Suppressor macrophage (primary cell): ENCODE results near the gene THSD4.
"Not testable (repeated sequence)": the region's sequence is repeated elsewhere in the genome, so short reads cannot be mapped to it uniquely, and the experiment has no call there.

Experiments used
- DNase-seq, 4 experiments: peaks; one replicate each; pipeline ENCODE4 v3.0.0-alpha.2; 2020 to 2022

Gene THSD4

DNA sequence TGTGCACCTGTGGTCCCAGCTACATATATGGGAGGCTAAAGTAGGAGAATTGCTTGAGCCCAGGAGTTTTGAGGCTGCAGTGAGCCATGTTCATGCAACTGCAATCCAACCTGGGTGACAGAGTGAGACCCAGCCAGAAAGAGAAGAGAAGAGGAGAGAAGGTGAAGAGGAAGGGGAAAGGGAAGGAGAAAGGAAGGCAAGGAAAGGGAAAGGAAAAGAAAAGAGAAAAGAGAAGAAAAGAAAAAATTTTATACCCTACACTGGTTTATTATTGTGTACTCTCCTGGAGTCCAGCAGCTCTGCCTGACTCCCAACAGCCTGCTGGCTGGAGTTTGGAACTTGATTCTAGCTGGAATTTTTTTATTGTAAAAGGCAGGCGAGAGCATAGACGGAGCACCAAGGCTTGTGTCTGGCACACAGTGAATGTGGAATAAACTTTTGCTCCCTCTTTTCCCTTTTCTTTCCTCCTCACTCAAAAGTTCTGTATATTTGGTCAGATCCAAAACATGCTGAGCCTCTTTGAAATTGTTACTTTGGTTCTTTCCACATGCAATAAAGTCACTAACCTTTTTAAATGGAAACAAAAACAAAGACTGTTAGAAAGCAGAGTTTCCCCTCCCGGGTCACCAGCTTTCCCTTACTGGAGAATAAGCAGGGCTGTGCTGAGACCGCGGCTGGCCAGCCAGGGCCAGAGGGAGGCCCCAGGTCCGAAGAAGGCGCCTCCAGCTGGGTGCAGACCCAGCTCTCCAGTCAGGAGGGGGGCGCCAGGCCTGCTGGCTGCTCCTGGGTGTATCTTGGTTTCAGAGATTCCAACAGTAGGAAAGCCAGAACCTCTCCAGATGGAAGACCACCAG lies 9.9 kb downstream of the THSD4 start:
- no peak for DNase-seq

DNA sequence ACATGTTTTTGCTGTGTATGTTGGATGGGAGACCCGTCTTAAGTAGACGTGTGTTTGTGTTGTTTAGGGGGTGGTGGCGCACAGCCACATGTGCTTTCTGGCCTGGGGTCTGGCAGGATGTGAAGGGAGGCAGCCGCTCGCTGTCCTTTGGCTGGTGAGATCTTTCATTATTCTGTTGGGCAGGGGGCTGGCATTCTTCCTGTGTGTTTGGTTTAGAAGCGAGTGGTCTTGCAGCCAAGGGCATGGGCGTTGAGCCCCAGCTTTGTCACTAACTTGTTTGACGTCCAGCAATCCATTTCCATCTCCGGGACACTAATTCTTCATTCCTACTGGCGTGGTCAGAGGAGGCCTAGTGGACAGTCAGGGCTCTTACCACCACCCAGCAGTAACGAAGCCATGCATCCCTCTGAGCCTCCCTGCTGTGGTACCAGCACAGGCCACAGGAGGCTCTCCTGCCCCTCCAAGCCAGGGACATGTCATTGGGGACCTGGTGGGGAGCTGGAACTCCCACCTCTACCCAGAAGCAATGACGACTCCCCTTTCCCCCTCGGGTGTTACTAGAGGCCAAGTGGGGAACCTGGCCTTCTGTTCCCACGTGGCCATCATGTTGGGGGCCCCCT lies 10.7 kb downstream of the THSD4 start:
- no peak for DNase-seq

DNA sequence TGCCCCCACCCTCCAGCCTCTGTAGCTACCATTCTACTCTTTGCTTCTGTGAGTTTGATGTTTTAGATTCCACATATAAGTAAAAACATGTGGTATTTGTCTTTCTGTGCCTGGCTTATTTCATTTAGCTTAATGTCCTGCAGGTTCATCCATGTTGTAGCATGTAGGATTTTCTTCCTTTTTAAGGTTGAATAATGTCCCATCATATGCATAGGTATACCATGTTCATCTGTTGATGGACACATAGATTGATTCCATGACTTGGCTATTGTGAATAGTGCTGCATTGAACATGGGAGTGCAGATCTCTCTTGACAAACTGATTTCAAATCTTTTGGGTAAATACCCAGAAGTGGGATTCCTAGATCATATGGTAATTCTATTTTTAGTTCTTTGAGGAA lies 11.8 kb downstream of the THSD4 start:
- DNase-seq = no peak

DNA sequence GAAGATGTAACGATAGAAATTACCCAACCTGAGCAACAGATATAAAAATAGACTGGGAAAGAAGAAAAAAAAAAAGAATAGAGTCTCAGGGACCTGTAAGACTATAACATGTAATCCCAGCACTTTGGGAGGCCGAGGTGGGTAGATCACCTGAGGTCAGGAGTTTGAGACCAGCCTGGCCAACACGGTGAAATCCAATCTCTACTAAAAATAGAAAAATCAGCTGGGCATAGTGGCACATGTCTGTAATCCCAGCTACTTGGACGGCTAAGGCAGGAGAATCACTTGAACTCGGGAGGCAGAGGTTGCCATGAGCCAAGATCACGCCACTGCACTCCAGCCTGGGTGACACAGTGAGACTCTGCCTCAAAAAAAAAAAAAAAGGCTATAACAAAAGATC lies 12.9 kb downstream of the THSD4 start:
- DNase-seq = not testable (repeated sequence)

DNA sequence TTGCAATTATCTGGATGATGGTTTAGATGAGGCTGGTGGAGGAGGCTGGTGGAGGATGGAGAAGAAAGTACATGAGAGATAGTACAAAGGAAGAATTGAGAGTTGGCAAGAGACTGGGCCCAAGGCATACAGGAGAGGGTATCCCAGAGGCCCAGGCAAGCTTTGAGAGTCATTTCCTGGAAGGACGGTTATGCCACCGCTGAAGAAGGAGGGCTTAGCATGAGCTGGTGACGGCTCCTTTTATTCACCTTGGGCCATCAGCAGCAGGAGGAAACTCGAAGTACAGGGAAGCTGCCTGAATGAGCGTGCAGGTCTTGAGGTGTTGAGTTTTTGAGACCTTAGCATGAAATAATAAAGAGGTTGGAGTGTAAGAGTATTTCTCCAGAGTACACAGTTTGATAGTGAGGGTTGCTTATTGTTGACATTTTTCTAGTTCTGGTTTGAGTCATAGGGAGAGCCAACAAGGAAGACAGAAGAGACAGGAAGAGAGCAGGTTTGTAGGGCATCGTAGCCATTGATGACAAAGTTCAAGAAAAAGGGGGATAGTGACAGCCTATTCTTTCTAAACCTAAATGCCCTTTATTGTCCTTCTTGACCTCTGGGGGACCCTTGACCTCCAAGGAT lies 13.8 kb downstream of the THSD4 start:
- no peak for DNase-seq

DNA sequence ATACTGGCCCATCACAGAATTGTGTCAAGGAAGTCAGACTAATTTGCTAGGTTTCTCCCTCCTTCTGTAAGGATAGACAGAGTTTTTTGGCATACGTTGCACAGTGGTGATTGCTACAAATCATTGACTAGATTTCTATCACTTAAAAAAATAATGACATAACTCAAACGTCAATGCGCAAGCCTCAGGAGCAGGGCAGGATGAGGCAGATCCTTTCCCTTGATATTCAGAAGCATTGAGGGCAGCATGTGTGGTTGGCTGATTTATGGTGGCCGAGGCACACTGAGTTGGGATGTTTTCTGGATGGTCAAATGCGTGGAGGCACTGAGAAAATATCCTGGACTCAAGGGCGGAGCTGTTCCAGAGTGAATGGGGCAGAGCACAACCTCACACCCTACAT lies 14.4 kb downstream of the THSD4 start:
- no peak for DNase-seq

DNA sequence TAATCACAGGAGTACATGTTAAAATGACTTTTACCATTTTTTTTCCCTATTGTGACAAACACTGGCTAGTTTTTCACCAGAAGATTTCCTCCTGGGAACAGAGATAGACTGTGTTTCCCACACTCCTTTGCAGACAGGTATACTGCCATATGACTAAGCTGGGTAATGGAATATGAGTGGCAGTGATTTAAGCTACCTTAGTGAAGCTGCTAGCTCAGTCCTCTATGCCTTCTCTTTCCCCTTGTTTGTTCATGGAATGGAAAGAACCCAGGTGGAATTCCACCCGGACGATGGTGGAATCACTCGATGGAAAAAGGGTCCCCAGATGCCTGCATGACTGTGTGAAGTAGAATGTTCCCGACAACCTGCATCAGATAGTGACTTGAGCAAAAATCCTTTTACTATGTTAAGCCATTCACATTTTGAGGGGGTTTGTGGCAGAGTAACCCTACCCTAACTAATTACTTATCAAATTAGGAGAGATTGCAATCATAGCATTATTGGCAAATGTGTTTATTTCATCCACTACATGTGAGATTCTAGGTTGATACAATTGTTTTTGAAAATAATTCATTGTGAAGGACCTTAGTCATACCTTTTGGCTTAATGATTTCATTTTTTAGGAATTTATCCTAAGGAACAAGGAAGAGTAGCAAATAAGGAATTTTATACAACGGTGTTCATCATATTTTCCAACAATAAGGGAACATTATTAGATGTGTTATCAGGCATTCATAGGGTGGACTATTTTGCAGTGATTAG lies 16.5 kb downstream of the THSD4 start:
- no peak for DNase-seq

DNA sequence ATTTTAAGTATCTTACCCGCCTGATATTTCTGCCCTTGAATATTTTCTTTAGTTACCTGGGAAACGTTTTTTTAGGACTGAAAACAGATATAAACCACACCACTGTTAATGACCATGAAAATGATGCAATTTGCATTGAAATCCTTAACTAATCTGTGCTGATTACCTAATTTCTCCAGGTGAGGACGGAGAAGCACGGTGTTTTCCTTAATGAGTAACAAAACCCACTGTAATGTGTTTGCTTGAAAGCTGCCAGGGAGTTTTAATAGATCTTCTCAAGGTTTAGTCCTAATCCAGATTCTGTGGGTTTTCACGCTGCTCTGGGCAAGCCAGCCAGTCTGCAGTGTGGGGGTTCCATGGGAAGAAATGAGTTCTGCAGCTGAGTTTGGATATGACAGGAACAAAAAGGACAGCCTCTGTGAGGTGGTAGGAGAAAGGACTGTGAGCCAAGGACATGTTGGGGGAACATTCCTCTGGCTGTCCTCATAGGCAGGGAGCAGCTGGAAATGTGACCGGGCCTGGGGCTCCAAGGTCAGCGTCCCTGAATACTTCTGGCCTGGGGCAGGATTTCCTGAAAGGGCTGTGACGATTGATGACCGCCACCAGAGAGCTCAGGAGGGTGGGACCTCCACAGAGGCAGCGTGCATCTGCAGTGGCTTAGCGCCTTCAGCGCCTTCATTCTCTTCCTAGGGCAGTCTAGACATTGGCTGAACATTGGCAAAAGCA lies 18.6 kb downstream of the THSD4 start:
- no peak for DNase-seq

DNA sequence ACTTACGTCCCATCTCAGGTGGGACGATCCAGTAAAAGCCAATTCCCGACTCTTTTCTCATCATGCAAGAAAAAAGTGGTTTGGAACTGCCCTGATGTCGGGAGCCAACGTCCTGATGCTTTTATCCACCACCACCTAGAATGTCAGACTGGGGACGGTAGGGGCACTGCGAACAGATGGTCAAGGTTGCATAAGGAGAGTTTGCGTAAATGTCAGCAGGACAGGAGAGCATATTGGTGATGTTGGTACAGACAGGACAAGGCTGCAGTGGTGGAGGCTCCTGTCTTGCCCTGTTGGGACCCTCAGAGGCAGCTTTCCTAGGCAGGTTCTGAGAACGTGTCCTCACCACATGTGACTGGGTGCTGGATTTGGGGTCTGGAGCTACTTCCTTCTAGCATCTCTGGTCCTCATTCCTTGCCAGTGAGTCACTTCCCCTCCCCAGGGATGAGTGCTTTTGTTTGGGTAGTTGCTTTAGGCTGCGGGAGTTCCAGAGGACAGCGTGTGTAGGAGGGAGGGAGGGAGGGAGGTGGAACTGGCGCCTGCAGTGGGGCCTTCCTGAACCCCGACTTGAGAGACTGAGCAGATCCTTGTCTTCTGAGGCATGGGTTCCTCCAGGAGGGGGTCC lies 21.0 kb downstream of the THSD4 start:
- DNase-seq = no peak

DNA sequence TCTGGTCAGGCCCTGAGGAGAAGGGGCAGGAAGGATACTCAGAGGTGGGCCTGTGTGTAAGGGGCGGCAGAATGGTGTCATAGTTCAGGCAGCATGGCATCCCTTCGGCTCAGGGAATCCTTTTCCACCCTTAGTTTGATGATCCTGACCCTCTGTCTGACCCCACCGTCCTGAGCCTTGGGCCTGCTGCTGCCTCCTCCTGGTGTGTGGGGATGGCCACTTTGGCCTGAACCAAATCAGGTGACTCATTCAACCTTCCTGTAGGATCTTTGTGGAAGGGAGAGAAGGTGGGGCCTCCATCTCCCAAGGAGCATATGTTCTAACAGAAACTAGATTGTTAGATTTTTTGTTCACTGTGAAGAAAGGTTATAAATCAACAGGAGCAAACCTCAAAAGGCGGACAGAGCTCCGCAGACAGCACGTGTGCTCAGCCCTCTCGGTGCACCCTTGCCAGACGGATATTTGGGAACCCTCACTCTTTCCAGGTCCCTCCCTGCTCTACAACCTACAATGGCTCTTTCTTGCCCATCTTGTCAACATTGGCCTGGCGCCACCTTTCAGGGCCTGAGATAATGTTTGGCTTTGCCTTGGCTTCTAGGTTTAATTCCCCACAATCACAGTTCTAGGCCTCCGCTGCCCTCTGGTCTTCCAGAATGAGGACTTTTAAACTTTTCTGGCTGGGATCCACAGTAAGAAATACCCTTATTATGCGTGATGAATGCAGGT lies 21.7 kb downstream of the THSD4 start:
- no peak for DNase-seq

DNA sequence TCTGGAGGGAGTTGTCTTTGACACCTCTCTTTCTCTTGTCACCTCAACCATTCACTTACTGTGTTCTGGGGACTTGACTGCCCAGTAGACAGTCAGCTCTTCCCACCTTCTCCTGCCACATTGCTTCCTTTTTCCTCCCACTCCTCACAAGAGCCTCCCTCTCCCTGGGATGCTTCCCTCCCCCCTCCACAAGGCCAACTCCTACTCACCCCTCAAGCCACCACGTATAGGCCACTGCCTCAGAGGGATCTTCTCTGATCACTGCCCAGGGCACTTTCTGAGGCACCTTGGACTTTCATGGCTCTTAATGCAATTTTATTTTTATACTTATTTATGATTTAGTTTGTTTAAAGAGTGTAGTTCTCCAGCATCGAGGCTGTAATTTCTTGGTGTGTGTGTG lies 23.2 kb downstream of the THSD4 start:
- DNase-seq = no peak

DNA sequence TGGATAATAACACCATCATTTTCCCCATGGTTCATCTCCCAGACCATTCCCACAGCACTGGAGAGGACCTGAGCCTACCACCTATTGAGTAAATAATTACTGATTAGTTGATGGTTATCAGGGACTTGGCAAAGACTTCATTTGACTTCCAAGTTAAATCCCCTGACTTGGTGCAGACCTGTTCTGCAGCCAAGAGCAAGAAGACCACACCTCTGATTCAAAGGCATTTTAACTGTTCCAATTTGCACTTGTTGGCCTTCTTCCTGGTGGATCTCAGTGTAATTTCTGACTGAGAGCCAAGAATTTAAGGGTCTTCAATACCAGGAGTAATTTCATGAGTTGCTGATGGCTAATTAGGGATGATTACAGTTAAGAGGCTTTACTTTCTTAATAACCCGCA lies 24.0 kb downstream of the THSD4 start:
- DNase-seq = no peak

DNA sequence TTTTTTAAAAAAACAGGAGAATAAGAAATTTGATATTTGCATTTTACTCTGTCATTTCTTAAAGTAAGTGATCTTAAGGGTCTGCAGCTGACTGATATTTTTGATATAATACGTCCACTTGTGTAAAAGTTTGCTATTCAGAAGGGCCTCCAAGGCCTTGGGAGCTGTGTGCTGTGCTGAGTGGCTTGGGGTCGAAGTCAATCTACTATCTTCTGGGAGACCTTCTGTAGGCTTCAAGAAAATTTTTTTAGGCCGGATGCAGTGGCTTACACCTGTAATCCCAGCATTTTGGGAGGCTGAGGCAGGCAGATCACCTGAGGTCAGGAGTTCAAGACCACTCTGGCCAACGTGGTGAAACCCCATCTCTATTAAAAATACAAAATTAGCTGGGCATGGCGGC lies 26.3 kb downstream of the THSD4 start:
- DNase-seq = no peak

DNA sequence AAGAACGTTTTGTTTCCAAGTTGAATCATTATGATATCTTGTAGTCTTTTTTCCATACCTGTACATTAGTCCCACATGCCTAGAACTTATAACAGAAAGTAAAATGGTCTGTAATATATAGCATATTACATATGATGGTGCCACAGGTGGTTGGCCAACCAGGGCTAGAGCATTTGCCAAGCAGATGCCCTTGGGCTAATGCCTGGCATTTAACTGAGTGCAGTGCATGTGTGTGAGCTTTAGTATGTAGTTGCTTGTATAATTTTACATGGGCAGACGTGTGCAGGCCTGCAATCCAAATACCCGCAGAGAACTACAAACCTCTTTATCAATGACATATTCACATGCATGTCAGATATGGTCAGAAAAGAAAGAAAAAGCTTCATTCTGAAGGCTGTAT lies 27.5 kb downstream of the THSD4 start:
- no peak for DNase-seq

DNA sequence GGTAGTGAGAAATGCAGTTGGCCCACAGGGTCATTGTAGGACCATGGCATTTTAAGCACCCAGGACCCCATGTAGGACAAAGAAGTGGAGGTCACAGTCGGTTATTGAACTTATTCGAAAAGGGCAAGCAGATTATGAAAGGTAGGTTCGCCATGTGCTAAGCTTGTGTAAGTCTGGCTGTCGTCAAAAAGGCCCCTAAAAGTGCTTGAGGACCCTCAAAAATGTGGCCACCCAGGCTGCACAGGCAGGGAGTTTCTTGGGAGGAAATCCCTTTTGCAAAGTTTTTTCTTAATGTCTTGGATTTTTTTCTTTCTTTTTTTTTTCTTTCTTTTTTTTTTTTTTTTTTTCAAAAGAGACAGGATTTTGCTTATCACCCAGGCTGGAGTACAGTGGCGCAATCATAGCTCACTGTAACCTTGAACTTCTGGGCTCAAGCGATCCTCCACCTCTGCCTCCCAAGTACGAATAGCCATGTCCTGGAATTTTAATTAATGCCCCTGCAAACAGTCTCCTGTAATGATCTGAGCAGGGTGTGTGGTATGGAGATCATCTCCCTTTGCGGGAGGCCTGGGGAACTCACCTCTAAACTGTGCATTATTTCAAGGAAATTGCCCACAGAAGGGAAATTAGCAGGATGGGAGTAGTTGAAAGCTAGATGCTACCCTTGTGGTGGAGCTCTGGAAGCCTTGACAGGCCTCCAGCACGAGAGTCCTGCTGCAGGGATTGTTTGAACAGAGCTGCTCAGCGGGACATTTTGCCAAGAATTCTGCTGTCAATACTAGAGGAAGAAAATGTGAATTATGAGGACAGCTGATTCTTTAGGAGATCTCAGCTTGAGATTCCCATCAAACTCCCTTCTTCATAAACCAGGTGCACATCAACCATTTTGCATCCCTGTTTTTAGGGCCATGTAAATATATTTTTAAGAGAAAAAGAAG lies 28.4 kb downstream of the THSD4 start:
- no peak for DNase-seq

DNA sequence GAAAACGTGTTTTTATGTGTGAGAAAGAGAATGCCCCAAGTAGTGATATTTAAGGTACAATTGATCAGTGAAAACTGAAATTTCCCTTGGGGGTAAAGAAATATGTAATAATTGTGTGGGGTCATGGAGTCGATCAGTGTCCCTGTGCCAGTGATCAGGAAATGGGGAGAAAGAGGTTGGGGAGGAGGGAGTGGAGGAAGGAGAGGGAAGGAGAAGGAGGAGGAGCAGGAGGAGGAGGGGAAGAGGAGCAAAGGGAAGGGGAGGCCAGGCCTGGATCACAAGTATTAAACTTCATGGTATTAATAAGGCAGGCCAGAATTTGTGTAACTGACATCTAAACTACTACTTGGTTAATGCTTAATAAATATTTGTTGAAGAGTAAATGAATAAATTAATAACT lies 30.4 kb downstream of the THSD4 start:
- no peak for DNase-seq

DNA sequence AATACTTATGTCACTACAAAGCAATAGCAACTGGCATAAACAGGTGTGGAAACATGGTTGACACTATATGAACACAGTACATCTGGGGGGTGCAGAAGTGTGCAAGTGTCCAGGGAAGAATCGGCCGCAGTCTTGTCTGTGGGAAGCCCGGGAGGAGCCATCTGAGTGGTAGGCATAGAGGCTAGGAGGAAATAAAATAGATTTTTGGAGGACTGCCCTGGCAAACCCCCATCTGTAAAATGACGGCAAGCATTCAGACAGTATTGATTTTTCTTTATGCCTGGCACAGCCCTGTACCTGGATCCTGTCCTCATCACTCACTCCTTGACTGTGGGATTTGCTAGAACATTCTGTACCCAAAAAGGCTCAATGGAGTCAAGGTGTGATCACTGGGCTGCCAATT lies 31.3 kb downstream of the THSD4 start:
- no peak for DNase-seq

DNA sequence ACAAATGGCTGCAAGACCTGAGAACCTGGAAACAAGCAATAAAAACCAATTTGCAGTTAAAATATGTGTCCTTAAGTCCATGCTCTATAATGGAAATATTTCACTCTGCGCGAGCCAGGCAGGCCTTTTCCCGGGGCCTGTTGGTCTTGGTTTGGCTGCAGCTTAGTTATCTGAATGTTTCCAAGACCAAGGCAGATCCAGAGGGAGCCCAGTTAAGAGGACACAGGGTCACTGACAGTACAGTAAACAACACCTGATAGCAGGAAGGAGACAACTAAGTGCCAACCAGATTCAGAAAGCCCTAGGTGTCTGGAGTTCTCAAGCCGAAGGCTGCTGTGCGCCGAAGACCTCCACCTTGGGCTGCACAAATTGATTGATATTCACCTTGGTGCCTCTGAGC lies 32.8 kb downstream of the THSD4 start:
- no peak for DNase-seq

DNA sequence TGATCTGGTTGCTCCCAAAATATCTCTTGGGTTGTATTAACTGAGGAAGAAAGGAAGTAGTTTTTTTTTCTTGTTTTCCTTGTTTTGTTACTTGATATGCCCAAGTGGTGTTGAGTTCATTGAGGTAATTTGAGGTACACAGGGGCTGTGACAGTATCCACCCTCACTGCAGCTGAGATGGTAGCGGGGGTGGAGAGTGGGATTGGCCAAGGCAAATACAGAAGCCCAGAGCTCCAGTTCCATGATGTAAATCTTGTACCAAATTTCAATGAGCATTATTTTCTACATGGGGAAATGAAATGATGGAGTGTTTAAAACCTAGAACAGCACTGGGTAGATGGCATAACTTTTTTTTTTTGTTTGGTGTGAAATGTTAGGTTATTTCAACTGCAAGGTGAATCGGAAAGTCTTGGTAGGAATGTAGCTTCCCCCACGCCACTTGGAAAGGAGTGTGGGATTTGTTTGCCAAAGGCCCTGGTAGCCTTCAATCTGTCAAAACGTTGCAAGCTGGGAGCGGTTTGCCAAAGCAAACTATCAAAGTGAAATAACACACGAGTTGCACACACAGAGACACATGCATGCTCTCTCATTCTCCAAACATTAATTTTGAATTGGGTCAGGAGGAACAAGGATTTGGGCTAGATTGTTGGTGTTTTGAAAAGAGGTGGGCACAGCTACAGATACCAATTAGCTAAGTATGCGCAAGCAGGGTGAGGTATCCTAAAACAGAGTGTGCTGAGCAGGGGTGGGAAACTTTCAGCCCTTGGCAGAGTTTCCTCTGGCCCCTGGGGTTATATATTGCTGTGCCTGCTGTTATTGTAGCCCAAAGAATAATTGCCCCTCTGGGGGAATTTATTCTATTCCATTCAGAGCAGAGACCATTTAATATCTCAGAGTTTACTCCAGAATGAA lies 34.6 kb downstream of the THSD4 start:
- DNase-seq = no peak
